ENCODE data around the gene DLG5.

The DLG5 gene

GRCh38 chr10:77866598-77866997 is 60.0 kb downstream of the DLG5 start:
- DNase-seq (ENCODE audit: low read depth in 2 of 2), result no peak

DNA sequence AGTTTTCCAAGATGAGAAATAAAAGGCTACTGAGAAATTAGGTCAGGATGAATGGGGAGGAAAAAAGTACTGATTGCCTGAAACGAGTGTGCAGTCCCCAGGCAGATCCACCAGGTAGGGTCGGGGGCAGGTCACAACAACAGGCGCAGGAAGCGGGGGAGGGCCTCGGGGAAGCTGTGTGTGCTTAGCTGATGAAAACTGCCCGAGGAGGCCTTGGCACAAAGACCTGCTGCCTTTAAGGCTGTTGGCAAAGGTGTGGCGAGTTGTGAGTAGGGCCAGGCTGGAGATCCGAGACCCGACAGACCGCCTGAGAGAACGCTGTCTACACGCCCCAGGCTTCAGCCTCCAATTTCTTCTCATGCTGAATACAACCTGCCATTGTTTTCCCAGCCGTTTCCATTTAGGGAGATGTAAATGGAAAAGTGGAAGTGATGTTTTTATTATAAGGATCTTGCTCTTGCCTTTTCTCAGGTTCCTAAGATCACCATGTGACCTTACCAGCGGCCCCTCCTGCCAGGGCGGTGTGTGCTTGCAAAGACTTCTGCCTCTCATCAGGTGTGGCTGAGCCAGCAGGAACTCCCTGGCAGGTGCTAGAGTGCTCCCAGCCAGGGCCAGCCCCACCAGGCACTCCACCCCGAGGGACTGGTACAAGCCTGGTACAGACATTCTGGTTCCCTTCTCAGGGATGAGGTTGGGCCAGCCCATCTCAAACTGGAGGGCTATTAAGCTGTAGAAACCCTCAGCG is 60.8 kb downstream of the DLG5 start:
- DNase-seq (ENCODE audit: low read depth in 2 of 2), result no peak

- no peak for DNase-seq (ENCODE audit: low read depth in 2 of 2)
These were observed 62.3 kb downstream of the DLG5 start for GRCh38 chr10:77864151-77864851.

DNA sequence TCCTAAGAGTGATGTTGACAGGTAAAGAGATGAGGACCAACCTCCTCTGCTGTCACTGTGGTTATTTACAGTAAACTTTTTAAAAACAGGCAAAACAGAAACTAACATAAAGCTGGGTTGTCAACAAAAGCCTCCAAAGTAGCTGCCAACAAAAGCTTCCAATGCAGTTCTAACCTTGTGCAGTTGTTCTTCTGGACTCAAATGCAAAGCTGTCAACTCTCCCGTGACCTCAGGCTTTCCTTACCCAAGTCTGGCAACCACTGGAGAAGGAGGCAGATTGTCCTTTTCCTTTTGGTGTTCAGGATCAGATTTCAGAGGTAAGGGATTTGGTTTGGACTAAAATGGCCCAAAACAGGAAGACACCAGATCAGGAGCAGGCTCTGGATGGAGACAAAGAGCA is 63.1 kb downstream of the DLG5 start:
- no peak for DNase-seq (ENCODE audit: low read depth in 2 of 2)

DNA sequence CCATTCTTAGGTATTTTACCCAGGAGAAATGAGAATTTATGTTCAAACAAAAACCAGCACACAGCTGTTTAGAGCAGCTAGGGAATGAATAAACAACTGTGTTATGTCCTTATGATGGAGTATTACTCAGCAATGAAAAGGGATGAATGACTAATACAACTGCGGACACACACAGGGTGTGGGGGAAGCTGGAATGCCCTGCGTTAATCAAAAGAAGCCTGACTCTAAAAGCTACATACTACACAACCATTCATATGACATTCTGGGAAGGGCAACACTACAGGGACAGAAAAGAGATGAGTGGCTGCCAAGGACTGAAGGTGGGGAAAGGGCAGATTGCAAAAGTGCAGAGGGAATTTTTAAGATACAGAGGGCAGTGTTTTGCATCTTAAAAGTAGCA is 64.0 kb downstream of the DLG5 start:
- no peak for DNase-seq (ENCODE audit: low read depth in 2 of 2)

- DNase-seq (ENCODE audit: low read depth in 2 of 2), result no peak
These were observed 65.2 kb downstream of the DLG5 start for GRCh38 chr10:77861366-77861765.

DNA sequence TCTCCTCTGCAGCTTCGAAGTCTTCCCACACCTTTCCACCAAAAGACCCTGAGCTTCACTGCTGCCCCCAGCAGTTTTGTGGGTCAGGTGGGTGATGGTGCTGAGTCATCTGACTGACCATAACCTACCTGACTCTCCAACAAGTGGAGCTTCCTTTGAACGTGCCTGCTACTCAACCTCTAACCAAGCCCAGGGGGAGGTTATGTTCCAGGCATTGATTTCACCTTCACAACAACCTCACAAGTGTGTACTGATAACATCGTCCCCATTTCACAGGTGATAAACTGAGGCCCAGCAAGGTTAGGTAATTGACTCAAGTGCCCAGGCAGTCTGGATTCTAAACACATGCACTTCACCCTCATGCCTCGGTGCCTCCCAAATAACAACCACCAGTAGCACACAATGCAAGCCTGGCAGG is 66.7 kb downstream of the DLG5 start:
- DNase-seq (ENCODE audit: low read depth in 2 of 2), result no peak

DNA sequence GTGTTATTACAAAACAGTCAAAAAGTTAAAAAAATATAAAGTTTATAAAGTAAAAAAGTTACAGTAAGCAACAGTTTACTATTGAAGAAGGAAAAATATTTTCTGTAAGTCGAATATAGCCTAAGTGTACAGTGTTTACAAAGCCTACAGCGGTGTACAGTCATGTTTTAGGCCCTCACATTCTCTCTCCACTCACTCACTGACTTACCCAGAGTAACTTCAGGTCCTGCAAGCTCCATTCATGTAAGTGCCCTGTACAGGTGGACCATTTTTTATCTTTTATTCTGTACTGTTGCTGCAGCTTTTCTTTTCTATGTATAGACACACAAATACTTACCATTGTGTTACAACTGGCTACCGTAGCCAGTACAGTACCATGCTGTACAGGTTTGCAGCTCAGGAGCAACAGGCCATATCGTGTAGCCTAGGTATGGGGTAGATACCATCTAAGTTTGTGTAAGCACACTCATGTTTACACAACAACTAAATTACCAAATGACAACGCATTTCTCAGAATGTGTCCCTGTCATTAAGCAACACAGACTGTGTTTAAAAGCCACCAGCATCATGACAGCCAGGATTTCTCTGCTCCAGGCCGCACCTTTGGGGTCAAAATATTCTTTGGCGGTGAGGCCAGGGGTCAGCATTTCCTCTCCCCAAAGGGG is 67.2 kb downstream of the DLG5 start:
- DNase-seq (ENCODE audit: low read depth in 2 of 2), result no peak

GRCh38 chr10:77857272-77857671 is 69.3 kb downstream of the DLG5 start:
- DNase-seq (ENCODE audit: low read depth in 2 of 2), result no peak

- DNase-seq (ENCODE audit: low read depth in 2 of 2), result no peak
These were observed 70.0 kb downstream of the DLG5 start for GRCh38 chr10:77856566-77856965.

DNA sequence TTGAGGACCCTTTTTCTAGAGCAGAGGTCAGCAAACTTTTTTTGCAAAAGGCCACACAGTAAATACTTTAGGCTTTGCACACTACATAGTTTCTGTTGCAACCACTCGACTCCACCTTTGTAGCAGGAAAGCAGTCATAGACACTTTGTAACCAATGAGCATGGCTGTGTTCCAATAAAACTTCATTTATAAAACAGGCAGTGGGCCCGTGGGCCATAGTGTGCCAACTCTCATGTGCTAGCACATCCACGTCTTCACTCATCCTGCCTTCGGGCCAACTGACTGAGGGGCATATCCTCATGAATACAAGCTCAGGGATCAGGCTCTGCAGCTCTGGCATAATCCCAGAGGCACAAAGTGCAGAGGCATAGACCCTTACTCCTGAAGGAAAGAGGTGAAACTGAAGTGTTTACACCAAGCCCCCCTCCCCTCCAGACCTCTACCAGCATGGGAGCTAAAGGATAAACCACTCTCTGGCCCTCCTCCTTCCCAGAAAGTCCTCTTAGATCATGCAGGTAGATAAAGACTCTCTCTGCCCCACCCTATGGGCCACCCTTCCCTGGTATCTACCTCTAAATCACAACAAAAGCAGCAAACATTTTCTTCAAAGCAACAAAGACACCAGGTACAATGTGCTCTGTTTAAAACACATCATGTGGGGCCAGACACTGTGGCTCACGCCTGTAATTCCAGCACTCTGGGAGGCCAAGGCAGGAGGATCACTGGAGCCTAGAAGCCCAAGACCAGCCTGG is 71.0 kb downstream of the DLG5 start:
- no peak for DNase-seq (ENCODE audit: low read depth in 2 of 2)

- DNase-seq (ENCODE audit: low read depth in 2 of 2), result no peak
These were observed 72.4 kb downstream of the DLG5 start for GRCh38 chr10:77854115-77854514.

DNA sequence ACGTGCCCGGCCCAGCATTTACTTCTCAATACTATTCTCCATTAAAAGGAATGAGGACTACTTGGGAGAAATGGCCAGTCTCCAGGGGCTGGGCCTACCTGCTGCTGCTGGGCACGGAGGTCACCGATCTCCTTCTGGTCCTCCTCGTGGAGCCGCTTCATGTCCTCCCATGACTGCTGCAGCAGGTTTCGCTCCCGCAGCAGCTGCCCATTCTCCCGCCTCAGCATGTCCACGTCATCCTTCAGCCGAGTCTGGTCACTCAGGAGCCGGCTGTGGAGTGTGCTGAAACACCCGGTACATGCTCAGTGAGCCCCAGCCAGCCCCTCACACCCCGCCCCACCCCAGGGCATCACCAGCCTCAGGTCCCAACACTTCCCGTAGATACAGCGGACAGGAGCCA is 73.3 kb downstream of the DLG5 start:
- no peak for DNase-seq (ENCODE audit: low read depth in 2 of 2)

GRCh38 chr10:77850620-77851231 is 75.8 kb downstream of the DLG5 start:
- no peak for DNase-seq (ENCODE audit: low read depth in 2 of 2)

DNA sequence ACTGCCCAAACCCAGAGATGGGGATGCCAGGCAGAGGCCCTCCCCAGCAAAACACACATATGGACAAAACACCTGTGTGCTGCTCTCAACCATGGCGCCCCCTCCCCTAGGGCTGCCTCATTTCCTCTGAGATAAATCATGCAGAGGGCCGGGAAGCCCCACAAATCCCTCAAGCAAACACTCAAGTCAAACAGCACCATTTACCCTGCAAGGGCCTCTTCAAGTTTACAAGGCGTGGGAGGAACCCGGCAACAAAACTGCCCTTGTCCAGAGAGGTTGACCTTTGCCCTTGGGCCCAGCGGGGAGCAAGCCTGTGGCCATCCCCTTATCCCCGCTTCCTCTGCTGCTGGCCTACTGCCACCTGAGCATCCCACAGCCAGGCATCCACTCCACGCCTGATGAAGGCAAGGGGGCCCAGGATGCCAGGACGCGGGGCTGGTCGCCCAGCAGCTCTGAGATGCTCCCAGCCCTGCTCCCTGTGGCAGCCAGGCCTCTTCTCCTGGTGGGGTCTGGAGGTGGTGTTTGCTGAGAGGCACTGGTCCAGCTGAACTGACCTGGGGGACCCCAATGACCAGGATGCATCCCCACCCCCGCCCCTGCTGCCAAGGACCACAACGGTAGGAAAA is 77.4 kb downstream of the DLG5 start:
- DNase-seq (ENCODE audit: low read depth in 2 of 2), result no peak

GRCh38 chr10:77846718-77847311 is 79.7 kb downstream of the DLG5 start:
- DNase-seq (ENCODE audit: low read depth in 2 of 2), result peak; percentile 25 to 30

DNA sequence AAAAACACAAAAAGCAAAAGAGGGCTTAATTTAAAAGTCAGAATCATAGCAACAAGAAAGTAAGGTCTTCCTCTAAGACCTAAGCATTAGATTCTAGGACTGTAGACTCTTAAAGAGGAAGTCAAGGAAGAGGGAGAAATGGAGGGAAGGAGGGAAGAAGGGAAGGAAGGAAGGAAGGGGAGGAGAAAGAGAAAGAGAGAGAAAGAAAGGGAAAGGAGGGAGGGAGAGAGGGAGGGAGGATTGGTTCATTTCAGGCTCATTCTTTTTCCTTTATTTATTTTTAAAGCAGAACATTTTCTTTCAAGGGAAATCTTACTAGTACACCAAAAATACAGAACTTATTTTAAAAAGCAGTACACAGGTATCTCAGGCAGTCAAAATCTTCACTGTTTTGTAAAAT is 81.1 kb downstream of the DLG5 start:
- DNase-seq (ENCODE audit: low read depth in 2 of 2), result no peak

DNA sequence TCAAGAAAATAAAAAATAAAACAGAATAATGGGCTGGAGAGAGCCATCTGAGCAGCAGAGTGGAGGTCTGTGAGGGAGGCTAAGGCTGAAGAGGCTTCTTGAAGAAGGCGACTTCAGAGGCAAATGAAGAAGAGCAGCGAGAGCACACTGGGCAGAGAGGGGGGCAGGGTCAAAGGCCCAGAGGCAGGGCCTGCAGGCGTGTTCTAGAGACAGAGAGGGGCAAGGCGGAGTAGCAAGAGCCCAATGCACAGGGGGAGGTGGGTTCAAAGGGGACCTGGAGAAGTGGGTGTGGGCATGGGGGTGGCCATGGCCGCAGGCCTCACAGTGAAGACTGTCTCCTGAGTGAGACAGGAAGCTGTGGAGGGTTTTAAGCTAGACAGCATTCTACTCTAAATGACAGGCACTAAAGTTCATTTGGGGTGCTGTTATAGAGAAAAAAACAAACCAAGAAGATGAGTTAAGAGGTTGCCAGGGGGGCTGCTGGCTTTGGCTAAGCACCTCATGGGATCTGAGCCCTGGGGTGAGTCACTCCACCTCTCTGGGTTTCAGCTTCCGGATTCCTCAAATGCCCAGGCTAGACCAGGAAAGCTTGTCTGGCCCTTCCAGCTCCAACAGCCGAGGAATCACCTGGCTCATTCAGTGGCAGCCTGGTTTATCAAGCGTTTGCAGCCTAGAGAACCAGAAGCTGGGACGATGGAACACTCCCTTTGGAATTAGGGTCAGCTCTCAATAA is 81.7 kb downstream of the DLG5 start:
- DNase-seq (ENCODE audit: low read depth in 2 of 2), result no peak

DNA sequence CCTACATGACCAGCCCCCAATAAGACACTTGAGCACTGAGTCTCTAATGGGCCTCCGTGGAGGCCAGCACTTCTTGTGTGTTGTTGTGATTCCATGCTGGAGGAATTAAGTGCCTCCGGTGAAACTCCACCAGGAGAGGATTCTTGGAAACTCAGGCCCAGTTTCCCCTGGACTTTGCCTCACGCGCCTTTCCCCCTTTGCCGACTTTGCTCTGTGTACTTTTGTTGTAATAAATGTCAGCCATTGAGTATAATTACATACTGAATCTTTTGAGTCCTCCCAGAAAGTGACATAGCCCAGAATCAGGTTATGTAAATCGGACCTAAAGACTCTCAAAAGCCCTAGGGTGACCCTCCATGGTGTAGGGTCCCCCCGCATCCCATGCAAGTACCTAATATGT is 82.4 kb downstream of the DLG5 start:
- DNase-seq (ENCODE audit: low read depth in 2 of 2), result no peak

DNA sequence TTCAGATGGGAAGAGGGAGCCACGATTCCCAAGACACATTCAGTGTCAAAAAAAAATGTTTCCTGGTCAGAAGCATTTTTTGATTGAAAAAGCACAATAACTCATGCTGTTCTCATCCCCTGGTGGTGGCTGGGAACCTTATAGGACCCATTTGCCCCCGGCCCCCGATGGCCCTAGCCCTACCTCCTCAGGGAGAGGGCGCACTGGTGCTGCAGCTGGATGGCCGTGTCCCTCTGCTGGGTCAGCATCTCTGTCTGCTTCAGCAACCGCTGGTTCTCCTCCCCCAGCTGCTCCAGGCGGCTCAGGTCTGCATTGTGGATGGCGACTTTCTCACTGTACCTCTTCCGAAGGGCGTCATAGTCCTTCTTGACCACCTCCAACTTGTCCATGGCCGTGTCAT is 83.3 kb downstream of the DLG5 start:
- no peak for DNase-seq (ENCODE audit: low read depth in 2 of 2)
